Left renal cortex interstitium (tissue), 4 donors: ENCODE measurements around the gene PRM3. TPM values are rescaled to one million over a fixed set of nuclear protein-coding genes. Genes with fewer than 3 reads are reported as not detected.

Source experiments
- DNase-seq, 4 donors: peaks; one replicate each; pipeline ENCODE4 v3.0.0-alpha.2; 2013; ENCODE audit warnings: low read depth in 4 of 4, low spot score in 2 of 4, missing footprints in 1 of 4
- polyA plus RNA-seq, 4 donors: library from polyadenylated mRNA; unstranded; fragments of 120-200 nt; gene quantifications; one replicate each; pipeline ENCODE4 v1.2.1, GENCODE V29; 2013; ENCODE audit not compliant: insufficient read length in 4 of 4

The PRM3 gene
- polyA plus RNA-seq, 4 donors = not detected

DNA sequence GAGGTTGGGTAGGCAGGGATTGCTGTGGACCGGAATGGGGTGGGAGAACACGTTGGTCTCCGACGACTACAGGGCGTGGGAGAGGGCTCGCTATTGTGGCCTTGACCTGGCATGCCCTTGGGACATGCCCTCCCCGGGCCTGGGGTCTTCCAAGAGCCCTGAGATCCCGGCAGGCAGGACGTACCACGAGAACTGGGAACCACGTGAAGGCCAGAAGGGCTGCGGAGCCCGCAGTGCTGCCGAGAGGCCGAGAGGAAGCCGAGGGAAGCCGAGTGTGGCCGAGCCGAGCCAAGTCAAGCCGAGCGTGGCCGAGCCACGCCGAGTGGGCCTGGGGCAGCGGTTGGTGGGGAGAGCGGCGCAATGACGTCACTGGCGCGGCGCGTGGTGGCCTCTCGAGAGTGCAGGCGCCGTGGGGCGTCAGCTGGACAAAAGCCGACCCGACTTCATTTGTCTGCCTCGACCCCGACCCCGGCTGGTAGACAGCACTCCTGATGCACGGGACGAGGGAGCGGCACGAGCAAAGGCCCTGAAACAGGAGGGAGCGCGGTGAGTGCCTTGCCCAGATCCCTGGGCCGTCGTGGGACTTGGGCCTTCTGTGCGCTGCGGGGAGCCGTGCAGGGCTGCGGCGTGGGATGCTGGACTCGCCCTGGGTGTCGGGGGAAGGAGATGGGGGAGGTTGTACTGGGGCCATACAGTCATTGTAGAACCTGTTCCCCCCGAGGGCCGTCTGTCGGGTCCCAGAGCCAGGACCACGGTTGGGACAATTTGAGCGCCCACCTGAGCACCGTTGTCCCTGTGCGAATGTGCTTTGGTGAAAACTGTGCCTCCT lies 24.0 kb downstream of the PRM3 start:
- no peak for DNase-seq

DNA sequence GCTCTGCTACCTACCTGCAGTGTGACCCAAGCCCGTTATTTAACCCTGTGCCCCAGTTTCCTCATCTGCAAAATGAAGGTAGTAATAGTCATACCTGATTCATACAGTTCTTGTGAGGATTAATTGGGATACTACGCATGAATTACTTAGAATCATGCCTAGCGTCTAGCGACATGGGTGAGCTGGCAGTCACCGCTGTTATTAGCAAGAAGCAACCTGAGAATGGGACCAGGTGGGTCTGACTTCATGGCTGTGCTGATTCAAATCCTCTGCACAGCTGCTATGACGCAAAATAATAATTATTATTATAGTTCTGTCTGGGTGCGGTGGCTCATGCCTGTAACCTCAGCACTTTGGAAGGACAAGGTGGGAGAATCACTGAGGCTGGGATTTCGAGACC lies 25.3 kb downstream of the PRM3 start:
- DNase-seq = no peak

DNA sequence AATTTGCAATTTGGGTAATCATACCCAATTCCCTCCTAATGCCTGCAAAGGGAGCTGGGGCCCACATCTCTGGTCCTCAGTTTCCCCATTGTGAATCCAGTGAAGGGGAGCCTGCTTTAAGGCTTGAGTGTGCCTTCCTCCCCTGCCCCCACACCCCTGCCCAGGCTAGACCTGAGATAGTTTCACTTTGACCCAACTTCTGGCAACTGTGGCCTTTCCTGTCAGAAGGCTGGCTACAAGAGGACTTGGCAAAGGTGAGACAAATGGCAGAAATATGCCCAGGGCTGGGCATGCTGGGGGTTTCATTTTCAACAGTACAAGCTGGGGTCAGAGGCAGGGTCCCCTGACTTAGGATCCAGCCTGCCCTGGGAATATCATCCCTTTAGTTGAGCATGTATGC lies 27.4 kb downstream of the PRM3 start:
- no peak for DNase-seq

- no peak for DNase-seq
These were observed 28.1 kb downstream of the PRM3 start for GRCh38 chr16:11245222-11245737.

DNA sequence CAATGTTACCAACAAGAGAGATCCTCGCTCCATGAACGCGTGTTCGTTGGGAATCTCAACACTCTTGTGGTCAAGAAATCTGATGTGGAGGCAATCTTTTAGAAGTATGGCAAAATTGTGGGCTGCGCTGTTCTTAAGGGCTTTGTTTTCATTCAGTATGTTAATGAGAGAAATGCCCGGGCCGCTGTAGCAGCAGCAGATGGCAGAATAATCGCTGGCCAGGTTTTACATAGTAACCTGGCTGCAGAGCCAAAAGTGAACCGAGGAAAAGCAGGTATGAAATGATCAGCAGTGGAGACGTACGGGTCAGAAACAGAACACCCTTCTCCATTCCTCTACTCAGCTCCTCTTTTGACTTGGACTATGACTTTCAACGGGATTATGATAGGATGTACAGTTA lies 30.8 kb downstream of the PRM3 start:
- no peak for DNase-seq

- no peak for DNase-seq
These were observed 31.8 kb downstream of the PRM3 start for GRCh38 chr16:11241480-11242204.

DNA sequence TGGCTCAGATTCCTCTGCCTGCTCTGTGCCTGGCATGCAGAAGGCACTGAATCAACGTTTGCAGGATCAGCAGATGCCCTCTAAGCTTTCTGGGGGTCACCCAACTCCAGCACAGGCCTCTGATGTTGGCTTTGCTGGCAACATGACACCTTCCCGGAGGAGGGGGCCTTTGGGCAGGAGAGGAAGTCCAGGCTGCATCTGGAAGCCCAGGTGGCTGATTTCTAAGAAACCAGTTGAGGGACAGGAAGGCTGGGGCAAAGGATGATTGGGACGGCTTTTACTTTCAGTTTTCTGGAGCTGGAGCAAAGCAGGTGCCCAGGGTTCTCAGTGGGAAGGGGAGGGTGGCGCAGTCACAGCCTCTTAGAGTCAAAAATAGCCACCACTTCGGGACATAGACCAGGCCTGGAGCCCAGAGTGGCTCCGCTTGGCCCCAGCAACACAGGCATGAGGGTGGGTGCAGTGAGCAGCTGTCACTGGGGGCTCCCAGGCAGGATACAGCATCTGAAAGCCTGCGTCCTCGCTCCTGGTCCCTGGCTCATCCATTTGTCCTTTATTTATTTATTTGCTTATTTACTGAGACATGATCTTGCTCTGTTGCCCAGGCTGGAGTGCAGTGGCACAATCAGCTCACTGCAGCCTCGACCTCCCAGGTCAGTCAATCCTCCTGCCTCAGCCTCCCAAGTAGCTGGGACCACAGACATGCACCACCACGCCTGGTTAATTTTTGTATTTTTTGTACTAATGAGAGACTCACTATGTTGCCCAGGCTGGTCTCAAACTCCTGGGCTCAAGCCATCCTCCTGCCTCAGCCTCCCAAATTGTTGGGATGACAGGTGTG lies 32.6 kb downstream of the PRM3 start:
- no peak for DNase-seq

DNA sequence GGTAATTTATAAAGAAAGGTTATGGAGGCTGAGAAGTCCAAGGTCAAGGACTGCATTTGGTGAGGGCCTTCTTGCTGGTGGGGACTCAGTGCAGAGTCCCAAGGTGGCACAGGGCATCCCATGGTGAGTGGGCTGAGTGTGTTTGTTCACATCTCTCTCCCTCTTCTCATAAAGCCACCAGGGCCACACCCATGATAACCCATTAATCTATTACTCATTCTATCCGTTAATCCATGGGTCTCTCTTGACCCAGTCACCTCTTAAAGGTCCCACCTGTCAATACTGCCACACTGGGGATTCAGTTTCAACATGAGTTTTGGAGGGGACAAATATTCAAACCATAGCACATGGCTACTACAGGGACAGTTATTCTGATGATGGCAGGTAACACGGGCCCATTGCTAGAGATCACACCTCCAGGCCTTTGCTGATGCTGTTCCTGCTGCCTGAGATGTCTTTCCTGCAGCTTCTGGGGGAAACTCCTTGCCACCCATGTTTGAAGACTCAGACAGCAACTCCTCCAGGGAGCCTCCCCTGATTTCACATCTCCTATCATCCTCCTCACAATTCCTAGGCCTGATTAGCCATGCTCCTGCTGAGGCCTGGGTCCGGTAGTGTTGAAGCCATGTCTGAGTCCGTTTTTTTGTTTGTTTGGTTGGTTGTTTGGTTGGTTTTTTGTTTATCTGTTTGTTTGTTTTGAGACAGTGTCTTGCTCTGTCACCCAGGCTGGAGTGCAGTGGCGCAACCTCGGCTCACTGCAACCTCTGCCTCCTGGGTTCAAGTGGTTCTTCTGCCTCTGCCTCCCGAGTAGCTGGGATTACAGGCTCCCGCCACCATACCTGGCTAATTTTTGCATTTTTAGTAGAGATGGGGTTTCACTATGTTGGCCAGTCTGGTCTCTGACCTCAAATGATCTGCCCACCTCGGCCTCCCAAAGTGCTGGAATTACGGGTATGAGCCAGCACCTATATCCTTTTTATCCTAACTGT lies 33.5 kb downstream of the PRM3 start:
- no peak for DNase-seq

DNA sequence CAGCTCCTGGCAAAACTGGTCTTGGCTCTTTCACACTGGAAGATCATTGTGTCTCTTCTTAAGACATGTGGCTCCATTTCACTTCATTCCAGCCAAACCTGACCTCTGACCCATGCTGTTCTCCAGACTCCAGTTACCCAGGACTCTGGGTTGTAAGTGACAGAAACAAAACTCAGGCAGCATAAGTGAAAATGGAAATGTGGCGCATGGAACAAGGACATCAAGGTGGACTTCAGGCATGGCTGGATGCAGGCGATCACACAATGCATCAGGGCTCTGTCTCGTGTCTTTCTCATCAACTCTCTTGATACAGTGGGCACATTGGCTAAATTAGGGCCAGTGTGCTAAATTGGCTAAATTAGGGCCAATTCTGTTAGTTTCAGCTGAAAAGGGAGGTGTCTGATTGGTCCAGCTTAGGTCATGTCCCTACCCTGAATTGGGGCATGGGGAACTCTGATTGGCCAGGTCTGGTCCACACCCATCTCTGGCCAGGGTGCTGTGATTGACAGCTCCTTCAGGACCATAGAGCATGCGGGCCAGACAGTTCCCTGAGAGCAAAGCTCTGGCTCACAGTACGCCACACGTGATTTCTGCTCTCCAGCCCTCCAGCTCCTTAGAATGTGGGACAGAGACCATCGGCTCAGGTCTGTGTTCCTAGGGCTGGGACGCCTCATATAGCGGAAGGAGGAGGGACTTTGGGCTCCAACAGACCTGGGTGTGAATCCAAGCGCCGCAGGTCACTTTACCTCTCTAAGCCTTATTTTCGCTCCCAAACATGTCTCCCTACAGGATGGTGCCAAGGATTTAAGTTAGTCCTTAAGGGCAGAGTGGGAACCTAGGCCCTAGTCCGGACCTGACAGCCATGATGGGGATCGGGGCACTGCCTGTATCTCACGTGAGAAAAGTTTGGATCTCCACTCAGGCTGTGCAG lies 34.9 kb downstream of the PRM3 start:
- no peak for DNase-seq

GRCh38 chr16:11236461-11237254 lies 36.8 kb downstream of the PRM3 start:
- DNase-seq = no peak

DNA sequence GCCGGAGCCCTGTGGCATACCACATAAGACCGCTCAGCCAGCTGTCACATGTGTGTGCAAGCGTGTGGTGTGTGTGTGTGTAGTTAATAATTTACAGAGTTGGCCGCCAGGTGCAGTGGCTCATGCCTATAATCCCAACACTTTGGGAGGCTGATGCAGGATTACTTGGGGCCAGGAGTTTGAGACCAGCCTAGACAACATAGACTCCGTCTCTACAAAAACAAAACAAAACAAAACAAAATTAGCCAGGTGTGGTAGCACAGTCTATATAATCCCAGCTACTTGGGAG lies 37.8 kb downstream of the PRM3 start:
- DNase-seq = no peak

- no peak for DNase-seq
These were observed 38.3 kb downstream of the PRM3 start for GRCh38 chr16:11234884-11235702.

GRCh38 chr16:11233727-11234376 lies 39.6 kb downstream of the PRM3 start:
- DNase-seq = no peak

- no peak for DNase-seq
These were observed 40.3 kb downstream of the PRM3 start for GRCh38 chr16:11232852-11233726.

DNA sequence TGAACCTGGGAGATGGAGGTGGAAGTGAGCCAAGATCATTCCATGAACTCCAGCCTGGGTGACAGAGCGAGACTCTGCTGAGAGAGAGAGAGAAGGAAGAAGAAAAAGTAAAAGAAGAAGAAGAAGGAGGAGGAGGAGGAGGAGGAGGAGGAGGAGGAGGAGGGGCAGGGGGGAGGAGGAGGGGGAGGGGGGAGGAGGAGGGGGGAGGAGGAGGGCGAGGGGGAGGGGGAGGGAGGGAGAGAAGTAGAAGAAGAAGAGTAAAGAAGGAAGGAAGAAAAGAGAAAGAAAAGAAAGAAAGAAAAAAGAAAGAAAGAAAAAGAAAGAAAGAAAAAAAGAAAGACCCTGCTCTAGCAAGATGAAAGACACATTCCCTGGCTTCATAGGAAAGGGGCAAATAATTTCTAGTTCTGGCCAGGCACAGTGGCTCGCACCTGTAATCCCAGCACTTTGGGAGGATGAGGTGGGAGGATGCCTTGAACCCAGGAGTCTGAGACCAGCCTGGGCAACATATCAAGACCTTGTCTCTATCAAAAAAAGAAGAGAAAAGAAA lies 41.1 kb downstream of the PRM3 start:
- no peak for DNase-seq
